Measurements from ENCODE around the gene DLX1. TPM values are rescaled to one million over a fixed set of nuclear protein-coding genes. Genes with fewer than 3 reads are reported as not detected.
"Not testable (repeated sequence)": the region's sequence is repeated elsewhere in the genome, so short reads cannot be mapped to it uniquely, and the experiment has no call there.

Gene DLX1
- total RNA-seq, 1 donor from 2014 or later, result 21.6 TPM

DNA sequence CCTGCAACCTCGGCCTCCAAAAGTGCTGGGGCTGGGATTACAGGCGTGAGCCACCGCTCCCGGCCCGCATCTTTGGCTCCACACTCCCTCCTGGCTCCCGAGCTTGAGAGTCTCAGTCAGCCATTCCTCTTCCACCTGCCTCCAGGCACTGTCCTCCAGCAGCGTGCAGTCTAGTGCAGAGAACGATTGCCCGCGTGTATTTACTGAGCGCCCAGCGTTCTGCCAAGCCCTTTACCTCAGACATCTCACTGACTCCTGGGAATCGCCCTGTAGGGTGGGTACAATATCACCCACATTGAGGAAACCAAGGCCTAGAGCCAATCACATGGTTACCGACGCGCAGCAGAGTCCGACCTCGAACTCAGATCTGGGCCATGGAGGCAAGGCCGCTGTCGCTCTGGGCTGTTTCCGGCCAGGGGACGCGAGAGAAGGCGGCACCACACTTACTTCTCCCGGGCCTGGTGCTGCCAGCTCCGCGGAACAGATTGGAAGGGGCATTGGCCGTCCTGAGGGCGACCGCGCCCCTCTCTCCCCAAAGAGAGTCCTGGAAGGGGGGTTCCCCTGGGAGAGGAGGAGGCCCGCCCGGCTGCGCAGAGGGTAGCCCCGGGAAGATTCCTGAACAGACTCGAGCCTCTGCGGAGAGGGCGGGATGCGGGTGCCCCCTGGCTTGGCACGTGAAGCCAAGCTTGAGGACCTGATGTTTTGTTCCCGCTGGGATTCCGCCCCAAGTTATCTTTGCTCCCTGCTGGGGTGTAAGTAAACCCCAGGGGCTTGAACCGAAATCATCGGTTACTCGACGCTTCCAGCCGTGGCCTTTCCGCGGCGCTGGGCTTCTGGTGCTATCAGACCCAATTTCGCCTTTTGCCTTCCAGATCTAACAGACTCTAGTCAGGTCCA, 22.6 kb downstream of the DLX1 start:
- no peak for DNase-seq (ENCODE audit: low spot score in 2 of 2)
- no peak for FAIRE-seq

DNA sequence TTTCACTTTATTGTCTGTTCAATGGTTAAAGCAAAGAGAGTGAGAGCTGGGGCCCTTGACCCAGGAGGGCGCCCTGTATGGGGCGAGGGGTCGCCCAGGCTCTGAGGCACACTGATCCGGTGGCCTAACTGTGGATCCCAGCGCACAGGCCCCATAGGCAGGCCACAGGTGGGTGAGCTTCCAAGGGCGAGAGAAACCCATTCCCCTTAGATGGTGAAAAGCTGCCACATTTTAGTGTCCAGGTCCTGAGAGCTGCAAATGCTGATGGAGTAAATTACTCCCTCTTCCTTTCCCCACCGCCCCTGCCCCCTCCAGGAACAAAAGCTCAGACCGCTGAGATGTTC, 23.3 kb downstream of the DLX1 start:
- no peak for FAIRE-seq
- DNase-seq (ENCODE audit: low spot score in 2 of 2), result no peak

DNA sequence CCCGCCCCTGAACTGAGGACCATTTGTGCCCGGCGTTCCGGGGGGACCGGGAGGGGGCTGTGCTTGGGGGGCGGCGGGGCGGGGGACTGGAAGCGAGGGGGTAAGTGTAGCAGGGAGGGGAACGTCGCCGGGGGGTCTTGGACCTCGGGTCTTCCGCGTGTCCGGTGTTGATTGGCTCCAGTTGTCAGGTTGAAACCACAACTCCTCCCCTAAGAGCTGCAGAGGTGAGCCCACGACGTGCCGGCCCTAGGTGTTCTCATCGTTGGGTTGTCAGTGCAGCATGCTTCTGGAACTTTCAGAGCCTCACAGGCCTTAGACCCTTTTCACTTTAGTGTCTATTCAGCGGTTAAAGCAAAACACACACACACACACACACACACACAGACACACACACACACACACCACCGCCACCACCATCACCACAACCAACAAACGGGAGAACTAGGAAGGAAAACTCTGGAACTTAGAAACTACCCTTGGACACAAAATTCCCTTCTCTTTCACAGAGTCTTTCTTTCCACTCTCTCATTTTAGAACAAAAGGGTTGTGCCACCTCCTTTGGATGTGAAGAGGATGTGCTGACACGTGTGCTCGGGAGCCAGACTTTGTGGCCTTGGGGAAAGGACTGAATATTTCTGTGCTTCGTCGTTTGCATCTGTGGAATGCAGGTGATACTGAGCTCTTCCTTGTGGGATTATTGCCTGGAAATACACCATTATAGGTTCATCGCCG, 24.1 kb downstream of the DLX1 start:
- no peak for DNase-seq (ENCODE audit: low spot score in 2 of 2)
- FAIRE-seq, result no peak

DNA sequence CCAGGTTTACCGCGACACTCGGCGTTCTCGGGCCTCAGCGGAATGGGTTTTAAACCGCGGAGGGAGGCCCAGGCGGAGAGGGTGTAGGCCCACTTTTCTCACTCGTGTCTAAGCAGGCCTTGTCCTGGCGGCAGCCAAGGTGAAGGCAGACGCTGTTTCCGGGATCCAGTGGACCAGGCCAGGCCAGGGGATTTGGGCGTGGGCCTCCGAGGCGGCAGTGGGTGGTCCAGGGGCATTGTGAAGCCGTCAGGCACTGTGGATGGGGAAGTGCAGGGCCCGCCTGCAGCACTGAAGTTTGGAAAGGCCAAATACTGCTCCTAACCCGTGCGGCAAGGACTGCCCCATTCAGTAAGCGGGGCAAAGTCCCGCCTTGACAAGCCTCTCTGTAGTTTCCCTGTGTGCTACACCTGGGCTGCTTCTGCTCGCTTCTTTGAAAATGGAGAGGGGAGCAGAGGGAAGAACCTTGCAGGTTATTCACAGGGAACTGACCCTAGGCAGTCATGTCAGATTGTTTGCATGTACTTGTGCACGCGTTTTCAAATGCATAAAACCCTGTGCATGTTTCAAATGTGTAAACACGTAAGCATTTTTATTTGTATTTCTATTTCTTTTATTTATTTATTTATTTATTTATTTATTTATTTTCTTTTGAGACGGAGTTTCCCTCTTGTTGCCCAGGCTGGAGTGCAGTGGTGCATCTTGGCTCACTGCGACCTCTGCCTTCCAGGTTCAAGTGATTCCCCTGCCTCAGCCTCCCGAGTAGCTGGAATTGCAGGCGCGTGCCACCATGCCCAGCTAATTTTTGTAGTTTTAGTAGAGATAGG, 24.9 kb downstream of the DLX1 start:
- DNase-seq (ENCODE audit: low spot score in 2 of 2), result no peak
- no peak for FAIRE-seq

DNA sequence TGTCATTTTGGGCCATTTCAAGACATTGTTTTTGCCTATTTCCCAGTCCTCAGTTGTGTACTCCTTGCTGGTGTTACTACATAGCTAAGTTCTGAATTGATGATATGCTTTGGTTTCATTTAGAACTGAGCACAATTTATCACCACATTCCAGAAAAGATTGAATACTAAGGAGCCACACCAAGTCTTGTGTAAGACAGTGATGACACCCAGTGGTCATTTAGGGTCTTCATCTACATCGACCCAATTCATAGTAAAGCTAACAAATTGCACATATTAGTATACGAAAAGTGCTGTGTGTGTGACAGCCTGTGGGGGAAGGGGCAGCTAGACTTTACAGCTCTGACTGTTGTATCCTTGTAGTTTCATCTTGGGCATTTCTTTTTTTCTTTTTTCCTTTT, 28.3 kb downstream of the DLX1 start:
- FAIRE-seq, result no peak
- peak in 1 of 2 donors; percentile 20 for DNase-seq (ENCODE audit: low spot score in 2 of 2)

DNA sequence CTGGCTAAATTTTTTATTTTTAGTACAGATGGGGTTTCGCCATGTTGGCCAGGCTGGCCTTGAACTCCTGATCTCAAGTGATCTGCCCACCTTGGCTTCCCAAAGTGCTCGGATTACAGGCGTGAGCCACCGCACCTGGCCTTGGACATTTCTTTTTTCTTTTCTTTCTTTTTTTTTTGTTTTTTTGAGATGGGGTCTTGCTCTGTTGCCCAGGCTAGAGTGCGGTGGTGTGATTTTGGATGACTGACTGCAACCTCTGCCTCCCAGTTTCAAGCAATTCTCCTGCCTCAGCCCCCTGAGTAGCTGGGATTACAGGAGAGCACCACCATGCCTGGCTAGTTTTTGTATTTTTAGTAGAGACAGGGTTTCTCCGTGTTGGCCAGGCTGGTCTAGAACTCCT, 28.9 kb downstream of the DLX1 start:
- not testable (repeated sequence) for DNase-seq (ENCODE audit: low spot score in 2 of 2); FAIRE-seq

DNA sequence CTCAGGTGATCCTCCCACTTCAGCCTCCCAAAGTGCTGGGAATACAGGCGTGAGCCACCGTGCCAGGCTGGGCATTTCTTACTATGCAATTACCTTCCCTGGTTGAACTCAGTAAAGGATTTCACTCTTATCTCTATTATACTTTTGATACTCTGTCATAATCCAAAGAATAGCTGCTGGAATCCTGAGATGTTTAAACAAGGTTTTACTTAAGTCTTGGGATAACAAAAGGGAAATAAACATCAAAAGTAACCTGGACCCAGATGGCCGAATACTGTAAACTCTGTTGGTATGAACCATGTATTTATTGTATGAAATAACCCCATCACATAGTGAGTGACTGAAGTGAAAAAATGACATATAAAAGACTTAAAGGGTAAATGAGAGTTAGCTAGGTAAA, 29.3 kb downstream of the DLX1 start:
- FAIRE-seq (no peak), DNase-seq (ENCODE audit: low spot score in 2 of 2) (no peak)

DNA sequence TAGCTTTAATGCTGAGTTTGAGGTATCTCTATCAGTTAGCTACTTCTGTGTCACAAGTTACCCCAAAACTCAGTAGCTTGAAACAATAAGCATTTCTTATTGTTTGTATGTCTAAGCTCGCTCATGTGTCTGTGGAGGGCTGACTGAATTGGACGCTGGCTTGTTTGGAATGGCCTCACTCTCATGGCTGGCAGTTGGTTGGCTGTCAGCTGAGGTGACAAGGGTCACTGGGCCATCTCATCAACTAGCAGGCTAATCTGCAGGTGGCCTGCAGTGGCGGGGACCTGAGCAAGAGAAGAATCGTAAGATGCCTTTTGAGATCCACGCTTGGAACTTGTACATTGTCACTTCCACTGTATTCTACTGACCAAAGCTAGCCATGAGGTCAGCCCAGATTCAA, 30.8 kb downstream of the DLX1 start:
- DNase-seq (ENCODE audit: low spot score in 2 of 2) (no peak), FAIRE-seq (no peak)

DNA sequence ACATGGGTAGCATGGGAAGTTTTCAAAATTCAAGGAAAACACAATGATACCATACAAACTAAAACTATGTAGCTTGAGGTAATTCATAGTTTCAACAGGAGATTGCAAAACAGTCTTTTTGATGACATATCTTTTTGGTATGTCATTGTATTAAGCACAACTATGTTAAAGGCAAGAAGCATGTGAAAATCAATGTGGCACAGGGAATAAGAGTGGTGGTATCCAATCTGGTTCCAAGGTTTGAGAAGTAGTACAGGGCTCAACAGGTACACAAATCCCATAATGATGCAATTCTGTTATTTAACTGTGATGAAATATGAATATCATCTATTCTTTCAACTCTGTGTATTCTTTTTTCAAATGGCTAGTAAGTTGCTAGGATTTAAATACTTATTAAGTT, 33.8 kb downstream of the DLX1 start:
- DNase-seq (ENCODE audit: low spot score in 2 of 2) (no peak), FAIRE-seq (no peak)

DNA sequence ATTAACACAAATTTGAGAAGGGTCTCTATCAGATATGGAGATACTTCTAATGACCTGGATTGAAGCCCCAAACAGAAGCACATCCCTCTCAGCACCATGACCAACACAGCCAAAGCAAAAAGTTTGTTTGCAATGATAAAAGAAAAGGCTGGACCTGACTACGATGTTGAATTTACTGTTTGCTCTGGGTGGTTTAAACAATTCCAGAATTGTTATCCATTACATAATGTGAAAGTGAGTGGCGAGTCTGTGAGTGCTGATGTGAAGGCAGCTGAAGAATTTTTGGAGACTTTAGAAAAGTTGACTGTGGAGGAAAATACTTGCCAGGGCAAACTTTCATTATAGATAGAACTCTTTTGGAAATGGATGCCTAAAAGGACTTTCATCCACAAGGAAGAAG, 34.8 kb downstream of the DLX1 start:
- FAIRE-seq, result no peak
- DNase-seq (ENCODE audit: low spot score in 2 of 2), result no peak

DNA sequence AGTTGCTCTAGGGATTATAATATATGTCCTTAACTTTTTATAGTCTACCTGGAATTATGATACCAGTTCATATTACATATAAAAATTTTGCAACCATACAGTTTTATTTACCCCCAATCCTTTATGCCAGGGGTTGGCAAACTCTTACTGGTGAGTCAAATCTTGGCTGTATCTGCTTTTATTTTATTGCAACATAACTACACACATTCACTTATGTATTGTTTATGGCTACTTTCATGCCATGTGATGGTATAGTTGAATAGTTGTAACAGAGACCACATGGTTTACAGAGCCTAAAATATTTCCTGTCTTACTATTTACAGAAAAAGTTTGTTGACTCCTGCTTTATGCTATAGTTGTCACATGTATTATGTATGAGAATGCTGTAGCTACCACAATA, 43.2 kb downstream of the DLX1 start:
- FAIRE-seq (no peak), DNase-seq (ENCODE audit: low spot score in 2 of 2) (no peak)

DNA sequence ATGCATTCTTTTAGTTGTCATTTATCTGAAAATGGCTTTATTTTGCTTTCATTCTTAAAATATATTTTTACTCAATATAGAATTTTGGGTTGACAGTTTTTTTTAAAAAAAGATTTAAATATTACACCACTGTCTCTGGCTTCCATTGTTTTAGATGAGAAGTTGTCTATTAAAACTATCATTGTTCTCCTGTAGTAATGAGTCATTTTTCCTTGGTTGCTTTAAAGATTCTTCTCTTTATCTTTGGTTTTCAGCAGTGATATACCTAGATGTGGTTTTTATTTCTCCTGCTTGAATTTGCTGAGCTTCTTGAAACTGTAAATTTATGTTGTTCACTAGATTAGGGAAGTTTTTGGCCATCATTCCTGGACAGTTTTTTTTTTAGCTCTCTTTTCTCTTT, 44.1 kb downstream of the DLX1 start:
- DNase-seq (ENCODE audit: low spot score in 2 of 2) (no peak), FAIRE-seq (no peak)

DNA sequence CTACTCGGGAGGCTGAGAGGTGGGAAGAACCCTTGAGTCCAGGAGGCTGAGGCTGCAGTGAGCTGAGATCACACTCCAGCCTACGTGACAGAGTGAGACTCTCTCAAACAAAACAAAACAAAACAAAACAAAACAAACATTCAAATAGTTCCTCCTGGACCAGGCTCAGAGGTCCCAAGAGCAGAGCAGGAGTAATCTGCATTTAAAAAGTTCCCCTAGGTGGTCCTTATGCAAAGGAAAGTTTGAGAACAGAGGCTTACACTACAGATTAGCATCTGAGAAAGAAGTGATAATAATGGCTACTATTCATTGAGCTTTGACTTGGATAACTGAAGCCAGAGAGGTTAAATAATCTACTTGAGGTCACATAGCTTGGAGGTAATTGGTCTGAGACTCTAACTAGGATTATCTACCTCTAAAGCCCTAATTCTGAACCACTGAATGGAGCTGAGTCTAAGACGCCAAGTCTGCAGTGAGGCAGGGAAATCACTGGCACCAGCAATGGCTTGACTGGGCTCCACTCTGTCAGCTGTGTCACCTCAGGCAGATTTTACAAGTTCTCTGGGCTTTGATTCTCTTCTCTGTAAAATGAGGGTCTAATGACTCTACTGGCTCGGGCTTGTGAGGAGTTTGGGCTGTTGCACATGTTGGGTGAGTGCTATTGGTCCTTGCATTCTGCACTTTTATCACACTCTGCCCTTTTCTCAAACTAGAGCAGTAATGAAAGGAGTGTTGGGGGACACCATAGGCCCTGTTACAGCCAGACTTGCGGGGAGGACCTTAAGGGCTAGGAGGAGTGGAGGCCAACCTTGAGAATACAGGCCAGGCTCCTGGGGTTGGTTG, 46.6 kb downstream of the DLX1 start:
- FAIRE-seq (no peak), DNase-seq (ENCODE audit: low spot score in 2 of 2) (no peak)

DNA sequence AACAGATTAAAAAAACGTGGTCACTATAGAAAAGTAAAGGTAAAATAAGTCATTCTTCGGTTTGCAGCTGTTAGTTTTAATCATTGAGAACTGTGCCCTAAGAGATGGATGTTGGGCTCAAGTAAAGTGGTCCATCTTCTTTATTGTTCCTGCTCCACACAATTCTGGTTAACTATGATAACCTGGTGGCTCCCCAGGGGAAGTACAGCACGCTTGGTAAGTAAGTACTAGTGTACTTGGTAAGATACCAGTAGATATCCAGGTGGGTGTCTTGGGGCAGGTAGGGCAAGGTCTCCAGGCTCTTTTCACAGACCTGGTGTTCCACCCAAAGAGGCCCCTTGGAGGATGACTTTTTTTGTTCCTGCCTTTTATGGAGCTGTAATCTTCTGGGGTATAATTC, 49.0 kb downstream of the DLX1 start:
- no peak for DNase-seq (ENCODE audit: low spot score in 2 of 2)
- FAIRE-seq, result no peak

DNA sequence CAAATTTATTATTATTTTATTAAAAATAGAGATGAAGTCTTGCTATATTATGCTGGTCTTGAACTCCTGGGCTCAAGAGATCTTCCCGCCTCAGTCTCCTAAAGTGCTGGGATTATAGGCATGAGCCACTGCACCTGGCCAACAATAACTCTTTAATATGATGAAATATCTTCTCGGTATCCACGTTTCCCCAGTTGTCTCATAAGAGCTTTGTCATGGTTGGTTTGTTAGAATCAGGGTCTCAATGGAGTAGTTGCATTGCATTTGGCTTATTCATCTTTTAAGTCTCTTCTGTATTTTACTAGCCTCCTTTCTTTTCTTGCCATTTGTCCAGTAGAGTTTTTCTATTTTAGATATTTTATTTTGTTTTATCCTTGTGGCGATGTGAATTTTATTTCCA, 50.1 kb downstream of the DLX1 start:
- no peak for DNase-seq (ENCODE audit: low spot score in 2 of 2)
- no peak for FAIRE-seq

DNA sequence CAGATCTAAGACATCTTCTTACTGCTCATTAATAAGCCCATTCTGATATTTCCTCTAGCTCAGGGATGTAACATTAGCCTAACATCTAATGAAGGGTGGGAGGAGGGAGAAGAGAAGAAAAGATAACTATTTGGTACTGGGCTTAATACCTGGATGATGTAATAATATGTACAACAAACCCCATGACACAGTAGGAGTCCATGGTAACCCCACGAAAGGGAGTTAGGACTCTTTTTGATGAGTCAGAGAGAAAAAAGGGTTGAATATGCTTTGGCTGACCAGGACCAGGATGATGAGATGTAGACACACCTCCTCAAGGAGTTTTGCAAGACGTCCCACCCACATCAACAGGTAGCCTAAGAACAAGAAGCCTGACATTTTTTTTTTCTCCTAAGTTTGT, 51.8 kb downstream of the DLX1 start:
- FAIRE-seq, result no peak
- DNase-seq (ENCODE audit: low spot score in 2 of 2), result no peak

DNA sequence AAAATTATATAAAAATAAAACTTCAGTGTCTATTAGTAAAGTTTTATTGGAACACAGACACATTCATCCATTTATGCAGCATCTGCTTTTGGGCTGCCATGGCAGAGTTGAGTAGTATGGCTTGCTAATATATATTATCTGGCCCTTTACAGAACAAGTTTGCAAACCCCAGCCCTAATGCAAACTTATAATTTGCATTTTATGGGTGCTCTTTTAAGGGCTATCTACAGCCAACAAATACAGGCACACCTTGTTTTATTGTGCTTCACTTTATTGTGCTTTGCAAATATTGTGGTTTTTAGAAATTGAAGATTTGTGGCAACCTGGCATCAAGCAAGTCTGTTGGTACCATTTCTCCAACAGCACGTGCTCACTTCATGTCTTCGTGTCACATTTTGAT, 52.6 kb downstream of the DLX1 start:
- DNase-seq (ENCODE audit: low spot score in 2 of 2) (no peak), FAIRE-seq (no peak)

DNA sequence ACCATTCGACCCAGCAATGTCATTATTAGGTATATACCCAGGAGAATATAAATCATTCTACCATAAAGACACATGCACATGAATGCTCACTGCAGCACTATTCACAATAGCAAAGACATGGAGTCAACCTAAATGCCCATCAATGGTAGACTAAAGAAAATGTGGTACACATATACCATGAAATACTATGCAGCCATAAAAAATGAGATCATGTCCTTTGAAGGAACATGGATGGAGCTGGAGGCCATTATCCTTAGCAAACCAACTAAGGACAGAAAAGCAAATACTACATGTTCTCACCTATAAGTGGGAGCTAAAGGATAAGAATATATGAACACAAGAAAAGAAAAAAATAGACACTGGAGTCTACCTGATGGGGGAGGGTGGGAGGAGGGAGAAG, 53.4 kb downstream of the DLX1 start:
- not testable (repeated sequence) for DNase-seq (ENCODE audit: low spot score in 2 of 2); FAIRE-seq
